Neural progenitor cell (in vitro differentiated cells): ENCODE results near the gene LHX4.

ENCODE experiments used
- EZH2 ChIP-seq: fragments of 200-600 bp; sonication (generic); IDR thresholded peaks from 2 replicates; pipeline ENCODE4 v1.6.1; 2017; ENCODE audit warnings: antibody characterized with exemption, mild to moderate bottlenecking, moderate library complexity
- TF ChIP-seq, protein P1 (sequence below): fragments of 200-600 bp; sonication (generic); IDR thresholded peaks from 2 replicates; pipeline ENCODE4 v1.5.1; 2017; ENCODE audit warnings: antibody characterized with exemption, mild to moderate bottlenecking

DNA sequence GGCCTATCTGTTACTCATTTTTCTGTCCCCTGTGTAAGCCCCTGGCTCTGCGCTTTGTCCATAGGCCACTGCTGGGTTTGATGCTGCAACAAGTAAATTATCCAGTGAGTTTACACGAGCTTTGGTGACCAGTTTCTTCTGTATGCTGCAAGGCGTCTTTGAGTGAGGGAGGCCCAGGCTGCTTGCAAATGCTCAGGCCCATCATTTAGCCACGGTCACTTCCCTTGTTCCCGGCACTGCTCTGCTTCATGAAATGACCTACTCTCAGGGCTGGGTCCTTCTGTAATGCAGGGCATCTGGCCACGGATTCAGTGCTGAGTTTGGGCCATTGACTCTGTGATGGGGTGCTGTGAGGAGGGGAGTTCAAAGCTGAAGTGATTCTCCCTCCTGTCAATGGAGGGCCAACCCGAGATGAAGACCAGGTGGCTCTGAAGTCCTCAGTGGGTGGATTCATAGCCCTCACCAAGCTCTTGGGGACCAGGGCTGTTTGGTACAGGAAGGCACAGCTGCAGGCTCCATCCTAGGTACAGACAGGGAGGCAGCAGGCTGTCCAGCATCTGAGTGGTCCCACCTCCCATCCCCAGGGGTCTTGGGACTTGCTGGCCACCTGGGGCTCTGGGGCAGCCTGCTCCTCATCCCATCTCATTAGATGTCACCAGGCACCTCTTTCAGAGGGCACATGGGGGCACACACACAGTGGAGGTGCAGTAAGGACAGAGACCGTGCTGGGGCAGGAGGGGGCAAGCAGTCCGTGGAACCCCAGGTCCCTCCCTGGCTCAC lies 21.7 kb downstream of the LHX4 start:
- TF ChIP-seq EZH2: no peak
- TF ChIP-seq, protein P1, sequence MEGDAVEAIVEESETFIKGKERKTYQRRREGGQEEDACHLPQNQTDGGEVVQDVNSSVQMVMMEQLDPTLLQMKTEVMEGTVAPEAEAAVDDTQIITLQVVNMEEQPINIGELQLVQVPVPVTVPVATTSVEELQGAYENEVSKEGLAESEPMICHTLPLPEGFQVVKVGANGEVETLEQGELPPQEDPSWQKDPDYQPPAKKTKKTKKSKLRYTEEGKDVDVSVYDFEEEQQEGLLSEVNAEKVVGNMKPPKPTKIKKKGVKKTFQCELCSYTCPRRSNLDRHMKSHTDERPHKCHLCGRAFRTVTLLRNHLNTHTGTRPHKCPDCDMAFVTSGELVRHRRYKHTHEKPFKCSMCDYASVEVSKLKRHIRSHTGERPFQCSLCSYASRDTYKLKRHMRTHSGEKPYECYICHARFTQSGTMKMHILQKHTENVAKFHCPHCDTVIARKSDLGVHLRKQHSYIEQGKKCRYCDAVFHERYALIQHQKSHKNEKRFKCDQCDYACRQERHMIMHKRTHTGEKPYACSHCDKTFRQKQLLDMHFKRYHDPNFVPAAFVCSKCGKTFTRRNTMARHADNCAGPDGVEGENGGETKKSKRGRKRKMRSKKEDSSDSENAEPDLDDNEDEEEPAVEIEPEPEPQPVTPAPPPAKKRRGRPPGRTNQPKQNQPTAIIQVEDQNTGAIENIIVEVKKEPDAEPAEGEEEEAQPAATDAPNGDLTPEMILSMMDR: no peak
